Upper lobe of right lung (tissue), 1 donor: ENCODE results near the gene SRSF8. TPM values are rescaled to one million over a fixed set of nuclear protein-coding genes. Genes with fewer than 3 reads are reported as not detected.

Source experiments
- ATAC-seq: fragments of 200-7000 bp; cut with Tn5 transposase; one replicate; pipeline ENCODE4 v1.9.1; 2020; ENCODE audit warnings: mild to moderate bottlenecking, moderate library complexity
- DNase-seq: peaks from one replicate; pipeline ENCODE4 v3.0.0-alpha.2; 2020
- H3K27ac ChIP-seq: fragments of 200-600 bp; one replicate; pipeline ENCODE4 v1.8.0; 2022
- H3K27me3 ChIP-seq: fragments of 200-600 bp; one replicate; pipeline ENCODE4 v1.8.0; 2022; ENCODE audit warnings: mild to moderate bottlenecking
- H3K36me3 ChIP-seq: fragments of 200-600 bp; one replicate; pipeline ENCODE4 v1.8.0; 2022
- H3K4me1 ChIP-seq: fragments of 200-600 bp; one replicate; pipeline ENCODE4 v1.8.0; 2022
- H3K4me3 ChIP-seq: fragments of 200-600 bp; one replicate; pipeline ENCODE4 v1.8.0; 2022; ENCODE audit warnings: mild to moderate bottlenecking
- H3K9me3 ChIP-seq: fragments of 200-600 bp; one replicate; pipeline ENCODE4 v1.8.0; 2022
- CTCF ChIP-seq: fragments of 200-600 bp; IDR thresholded peaks from one replicate; pipeline ENCODE4 v1.8.0; 2022; ENCODE audit warnings: antibody characterized with exemption
- intact Hi-C: fragments of 100-400 bp; cut with DNase I; formaldehyde crosslinking; loops from one replicate; pipeline ENCODE4 v1.11.0; 2022
- total RNA-seq: library from RNA; stranded (reverse); fragmentation: NEBNext Ultra II Directional; extraction: Animal tissue kit (Norgen Biotek cat#: 25700); gene quantifications from one replicate; pipeline ENCODE4 v1.2.1, GENCODE V29; 2021
- donor health status: DM: no; HTN: yes; CAD: no; lungs with severe emphysema.

SRSF8 gene
- total RNA-seq, 1 donor from 2014 or later = 42.2 TPM

- intact Hi-C loops = no loop called here
- ATAC-seq (no peak), DNase-seq (no peak)
- H3K4me1 ChIP-seq = peaks cover 13% of the 10 kb centered on the region
- TF ChIP-seq CTCF = no peak
- no peak overlapping the region for H3K4me3 ChIP-seq
- no peaks in the 10 kb centered on the region for H3K9me3 ChIP-seq
- H3K36me3 ChIP-seq = no peaks in the 10 kb centered on the region
- H3K27me3 ChIP-seq = no peaks in the 10 kb centered on the region
- H3K27ac ChIP-seq = no peak overlapping the region
Measured at GRCh38 chr11:95111923-95112540, 45.3 kb downstream of the SRSF8 start.

GRCh38 chr11:95115597-95115996, 48.9 kb downstream of the SRSF8 start:
- Histone ChIP-seq H3K27ac (no peak overlapping the region), H3K27me3 (no peaks in the 10 kb centered on the region), H3K4me1 (no peaks in the 10 kb centered on the region), H3K36me3 (no peaks in the 10 kb centered on the region), H3K9me3 (no peaks in the 10 kb centered on the region), H3K4me3 (no peak overlapping the region)
- ATAC-seq (no peak), DNase-seq (no peak)
- no peak for TF ChIP-seq CTCF
- intact Hi-C loops = no loop called here

GRCh38 chr11:95119361-95120060, 52.8 kb downstream of the SRSF8 start:
- intact Hi-C loops = no loop called here
- ATAC-seq = no peak
- no peaks in the 10 kb centered on the region for H3K4me1 ChIP-seq
- no peaks in the 10 kb centered on the region for H3K36me3 ChIP-seq
- no peak overlapping the region for H3K27ac ChIP-seq
- TF ChIP-seq CTCF = no peak
- no peaks in the 10 kb centered on the region for H3K9me3 ChIP-seq
- no peaks in the 10 kb centered on the region for H3K27me3 ChIP-seq
- no peak for DNase-seq
- no peak overlapping the region for H3K4me3 ChIP-seq

Other genes starting within 250 kb of the SRSF8 start
- gene CWC15, start 93.4 kb upstream of the SRSF8 start, total RNA-seq = 53.9 TPM
- gene KDM4D, start 93.2 kb upstream of the SRSF8 start, total RNA-seq = 0.52 TPM
- not detected for gene KDM4E, start 41.7 kb upstream of the SRSF8 start, total RNA-seq
- not detected for gene KDM4F, start 17.5 kb upstream of the SRSF8 start, total RNA-seq
- gene ENDOD1, start 22.9 kb downstream of the SRSF8 start, total RNA-seq = 32.2 TPM
- 43.5 TPM for gene SESN3, start 164.3 kb downstream of the SRSF8 start, total RNA-seq